ENCODE data around the gene BICRA. TPM values are rescaled to one million over a fixed set of nuclear protein-coding genes. Genes with fewer than 3 reads are reported as not detected.
"Not testable (repeated sequence)": the region's sequence is repeated elsewhere in the genome, so short reads cannot be mapped to it uniquely, and the experiment has no call there.

The BICRA gene
- total RNA-seq, 1 donor from 2014 or later = 17.1 TPM

- H3K36me3 Mint-ChIP-seq (ENCODE audit: unreplicated experiment) = no peaks in the 10 kb centered on the region
- peaks cover 6% of the 10 kb centered on the region for H3K4me1 Mint-ChIP-seq (ENCODE audit: unreplicated experiment)
- H3K9me3 Mint-ChIP-seq (ENCODE audit: unreplicated experiment) = peaks cover 5% of the 10 kb centered on the region
- TF ChIP-seq CTCF (IDR thresholded peaks at IDR 0.05) = no peak
- DNase-seq (ENCODE audit: extremely low spot score, unreplicated experiment) = no peak
- H3K27ac Mint-ChIP-seq (ENCODE audit: unreplicated experiment) = peak overlapping the region; percentile 17
- peaks cover 4% of the 10 kb centered on the region for H3K27me3 Mint-ChIP-seq (ENCODE audit: unreplicated experiment)
- no peak overlapping the region for H3K4me3 Mint-ChIP-seq (ENCODE audit: unreplicated experiment)
Observed at GRCh38 chr19:47582320-47582909, 26.5 kb upstream of the BICRA start.

- H3K27ac Mint-ChIP-seq (ENCODE audit: unreplicated experiment); H3K4me1 Mint-ChIP-seq (ENCODE audit: unreplicated experiment); DNase-seq (ENCODE audit: extremely low spot score, unreplicated experiment); H3K36me3 Mint-ChIP-seq (ENCODE audit: unreplicated experiment); H3K9me3 Mint-ChIP-seq (ENCODE audit: unreplicated experiment); H3K27me3 Mint-ChIP-seq (ENCODE audit: unreplicated experiment); H3K4me3 Mint-ChIP-seq (ENCODE audit: unreplicated experiment): not testable (repeated sequence)
Observed at GRCh38 chr19:47583161-47583560, 25.8 kb upstream of the BICRA start.

GRCh38 chr19:47587295-47587694 is 21.6 kb upstream of the BICRA start:
- Mint-ChIP-seq H3K27me3 (ENCODE audit: unreplicated experiment) (peaks cover 2% of the 10 kb centered on the region), H3K27ac (ENCODE audit: unreplicated experiment) (no peak overlapping the region), H3K36me3 (ENCODE audit: unreplicated experiment) (no peaks in the 10 kb centered on the region), H3K9me3 (ENCODE audit: unreplicated experiment) (peaks cover 5% of the 10 kb centered on the region), H3K4me1 (ENCODE audit: unreplicated experiment) (peaks cover 5% of the 10 kb centered on the region), H3K4me3 (ENCODE audit: unreplicated experiment) (no peak overlapping the region)
- DNase-seq (ENCODE audit: extremely low spot score, unreplicated experiment) = no peak
- TF ChIP-seq CTCF (IDR thresholded peaks at IDR 0.05) = no peak

DNA sequence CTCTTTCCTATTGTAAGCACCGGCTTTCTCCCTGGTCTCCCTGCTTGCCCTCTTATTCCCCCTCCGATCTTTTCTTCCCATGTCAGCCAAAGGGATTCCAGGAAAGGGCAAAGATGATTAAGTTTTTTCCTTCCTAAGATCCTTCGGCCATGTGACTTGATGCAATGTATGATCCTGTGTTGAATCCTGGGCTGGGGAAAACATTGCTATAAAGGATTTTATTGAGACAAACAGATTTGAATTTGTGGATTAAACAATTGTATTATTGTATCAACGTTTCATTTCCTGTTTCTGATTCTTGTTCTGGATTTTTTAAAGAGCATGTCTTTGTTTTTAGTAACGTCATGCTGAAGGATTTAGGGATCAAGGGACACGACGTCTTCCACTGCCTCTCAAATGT is 19.1 kb upstream of the BICRA start:
- Mint-ChIP-seq H3K27ac (ENCODE audit: unreplicated experiment) (no peak overlapping the region), H3K36me3 (ENCODE audit: unreplicated experiment) (no peaks in the 10 kb centered on the region), H3K4me3 (ENCODE audit: unreplicated experiment) (no peak overlapping the region), H3K27me3 (ENCODE audit: unreplicated experiment) (no peaks in the 10 kb centered on the region), H3K4me1 (ENCODE audit: unreplicated experiment) (no peaks in the 10 kb centered on the region), H3K9me3 (ENCODE audit: unreplicated experiment) (peaks cover 5% of the 10 kb centered on the region)
- DNase-seq (ENCODE audit: extremely low spot score, unreplicated experiment) = no peak
- TF ChIP-seq CTCF (IDR thresholded peaks at IDR 0.05) = no peak

DNA sequence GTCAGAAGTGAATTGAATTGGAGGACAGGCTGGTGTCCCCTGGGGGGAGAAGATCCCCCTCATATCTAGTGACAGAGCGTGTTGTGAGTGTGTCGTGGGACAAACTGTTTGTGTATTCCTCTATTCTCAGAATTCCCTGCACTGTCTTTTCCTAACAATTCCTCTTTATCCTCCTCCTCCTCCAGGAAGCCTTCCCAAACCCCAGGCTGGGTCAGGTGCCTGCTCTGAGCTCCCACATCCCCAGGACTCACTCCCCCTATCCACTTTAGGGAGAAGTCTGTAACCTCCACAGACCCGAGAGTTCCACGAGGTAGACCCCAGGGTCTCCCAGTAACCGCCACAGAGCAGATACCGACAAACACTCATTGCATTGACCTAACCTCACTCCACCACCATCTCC is 15.1 kb upstream of the BICRA start:
- Mint-ChIP-seq H3K4me1 (ENCODE audit: unreplicated experiment) (peaks cover 10% of the 10 kb centered on the region), H3K27me3 (ENCODE audit: unreplicated experiment) (no peaks in the 10 kb centered on the region), H3K9me3 (ENCODE audit: unreplicated experiment) (no peaks in the 10 kb centered on the region), H3K4me3 (ENCODE audit: unreplicated experiment) (no peak overlapping the region), H3K36me3 (ENCODE audit: unreplicated experiment) (no peaks in the 10 kb centered on the region), H3K27ac (ENCODE audit: unreplicated experiment) (no peak overlapping the region)
- no peak for DNase-seq (ENCODE audit: extremely low spot score, unreplicated experiment)
- TF ChIP-seq CTCF (IDR thresholded peaks at IDR 0.05) = no peak

DNA sequence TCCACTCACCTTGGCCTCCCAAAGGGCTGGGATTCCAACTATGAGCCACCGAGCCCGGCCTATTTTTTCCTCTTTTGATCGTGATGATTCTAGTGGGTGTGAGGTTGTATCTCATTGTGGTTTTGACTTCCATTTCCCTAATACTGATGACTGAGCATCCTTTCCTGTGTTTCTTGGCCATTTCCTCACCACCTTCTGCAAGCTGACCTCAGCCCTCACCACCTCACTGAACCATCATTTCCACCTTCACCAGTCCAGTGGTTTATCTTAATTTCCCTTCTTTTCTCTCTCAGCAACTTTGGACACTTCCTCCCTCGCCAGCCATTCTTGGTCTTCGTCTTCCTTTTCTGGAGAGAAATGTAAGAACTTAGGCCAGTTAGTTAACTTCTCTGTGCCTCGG is 13.0 kb upstream of the BICRA start:
- peaks cover 24% of the 10 kb centered on the region for H3K4me1 Mint-ChIP-seq (ENCODE audit: unreplicated experiment)
- no peak overlapping the region for H3K4me3 Mint-ChIP-seq (ENCODE audit: unreplicated experiment)
- no peaks in the 10 kb centered on the region for H3K36me3 Mint-ChIP-seq (ENCODE audit: unreplicated experiment)
- H3K27me3 Mint-ChIP-seq (ENCODE audit: unreplicated experiment) = no peaks in the 10 kb centered on the region
- no peak for DNase-seq (ENCODE audit: extremely low spot score, unreplicated experiment)
- H3K9me3 Mint-ChIP-seq (ENCODE audit: unreplicated experiment) = no peaks in the 10 kb centered on the region
- TF ChIP-seq CTCF (IDR thresholded peaks at IDR 0.05) = no peak
- no peak overlapping the region for H3K27ac Mint-ChIP-seq (ENCODE audit: unreplicated experiment)

Measured in osteocyte (in vitro differentiated cells).